Neural cell (in vitro differentiated cells): Measurements from ENCODE around the gene SHLD2. TPM values are rescaled to one million over a fixed set of nuclear protein-coding genes. Genes with fewer than 3 reads are reported as not detected.
"Not testable (repeated sequence)": the region's sequence is repeated elsewhere in the genome, so short reads cannot be mapped to it uniquely, and the experiment has no call there.

Experiments used
- H2AFZ ChIP-seq: fragments of 200-600, 300-800 bp; sonication (generic), shearing (Covaris generic); 2 replicates; pipeline ENCODE4 v1.6.0; 2014; ENCODE audit warnings: low read depth, mild to moderate bottlenecking, antibody characterized with exemption, low read length, moderate library complexity
- H3F3A ChIP-seq: fragments of 200-600 bp; shearing (Covaris generic); 2 replicates; pipeline ENCODE4 v1.6.1; 2016; ENCODE audit warnings: mild to moderate bottlenecking, moderate library complexity, mixed read lengths, antibody characterized with exemption, low read length; ENCODE audit not compliant: insufficient read depth, poor library complexity, severe bottlenecking
- H3K27ac ChIP-seq: fragments of 200-600, 300-800 bp; sonication (generic), shearing (Covaris generic); 2 replicates; pipeline ENCODE4 v1.5.1; 2014; ENCODE audit warnings: mild to moderate bottlenecking, low read length, moderate library complexity
- H3K27me3 ChIP-seq: fragments of 300-800, 200-600 bp; sonication (generic), shearing (Covaris generic); 2 replicates; pipeline ENCODE4 v1.6.0; 2014; ENCODE audit warnings: mild to moderate bottlenecking, low read depth, low read length, moderate library complexity; ENCODE audit not compliant: insufficient read depth
- H3K36me3 ChIP-seq: fragments of 300-800, 200-600 bp; sonication (generic), shearing (Covaris generic); 2 replicates; pipeline ENCODE4 v1.5.1; 2014; ENCODE audit warnings: mild to moderate bottlenecking, antibody characterized with exemption, low read length, moderate library complexity; ENCODE audit not compliant: insufficient read depth
- H3K4me2 ChIP-seq: fragments of 300-800, 200-600 bp; sonication (generic), shearing (Covaris generic); 2 replicates; pipeline ENCODE4 v1.6.0; 2014; ENCODE audit warnings: mild to moderate bottlenecking, low read length
- H3K4me3 ChIP-seq: fragments of 300-800, 200-600 bp; sonication (generic), shearing (Covaris generic); 2 replicates; pipeline ENCODE4 v1.5.1; 2014; ENCODE audit warnings: mild to moderate bottlenecking, low read length, moderate library complexity
- H3K79me2 ChIP-seq: fragments of 200-600 bp; shearing (Covaris generic); replicated peaks from 2 replicates; pipeline ENCODE4 v1.6.0; 2014; ENCODE audit warnings: mild to moderate bottlenecking, low read length, moderate library complexity; ENCODE audit not compliant: insufficient read depth
- H3K9ac ChIP-seq: fragments of 300-800, 200-600 bp; sonication (generic), shearing (Covaris generic); 2 replicates; pipeline ENCODE4 v1.6.1; 2016; ENCODE audit warnings: mild to moderate bottlenecking, low read length, mixed read lengths
- H3K9me2 ChIP-seq: fragments of 200-600 bp; shearing (Covaris generic); 2 replicates; pipeline ENCODE4 v1.6.1; 2016; ENCODE audit warnings: mild to moderate bottlenecking, low read length, mixed read lengths; ENCODE audit not compliant: insufficient read depth
- H3K9me3 ChIP-seq: fragments of 200-600, 300-800 bp; sonication (generic), shearing (Covaris generic); 2 replicates; pipeline ENCODE4 v1.6.1; 2016; ENCODE audit warnings: mild to moderate bottlenecking, mixed run types, low read length, moderate library complexity, mixed read lengths
- H4K20me1 ChIP-seq: fragments of 200-600 bp; shearing (Covaris generic); 2 replicates; pipeline ENCODE4 v1.6.1; 2016; ENCODE audit warnings: mild to moderate bottlenecking, mixed run types; ENCODE audit not compliant: insufficient read depth
- EP300 ChIP-seq: fragments of 450-650 bp; conservative IDR thresholded peaks from 2 replicates; pipeline ENCODE4 v1.6.1; 2014; ENCODE audit warnings: antibody characterized with exemption, mild to moderate bottlenecking, moderate library complexity; ENCODE audit not compliant: poor library complexity, severe bottlenecking
- EZH2 ChIP-seq: fragments of 200-600, 300-800 bp; shearing (Covaris generic), sonication (generic); IDR thresholded peaks from 2 replicates; pipeline ENCODE4 v1.6.1; 2014; ENCODE audit warnings: antibody characterized with exemption, low read length, borderline replicate concordance, mild to moderate bottlenecking; ENCODE audit not compliant: insufficient read depth, poor library complexity, severe bottlenecking
- MXI1 ChIP-seq: fragments of 450-650 bp; conservative IDR thresholded peaks from 2 replicates; pipeline ENCODE4 v1.6.1; 2014; ENCODE audit warnings: antibody characterized with exemption, mild to moderate bottlenecking; ENCODE audit not compliant: poor library complexity, severe bottlenecking
- POLR2AphosphoS5 ChIP-seq: IDR thresholded peaks from 2 replicates; pipeline ENCODE4 v1.6.1; 2012
- RAD21 ChIP-seq: fragments of 450-650 bp; conservative IDR thresholded peaks from 2 replicates; pipeline ENCODE4 v1.6.1; 2014; ENCODE audit warnings: antibody characterized with exemption, mild to moderate bottlenecking, moderate library complexity
- SMC3 ChIP-seq: fragments of 450-650 bp; conservative IDR thresholded peaks from 2 replicates; pipeline ENCODE4 v1.6.1; 2014; ENCODE audit warnings: antibody characterized with exemption, mild to moderate bottlenecking, moderate library complexity; ENCODE audit not compliant: poor library complexity
- TAF1 ChIP-seq: IDR thresholded peaks from 2 replicates; pipeline ENCODE4 v1.6.1; 2012; ENCODE audit warnings: low read depth
- polyA plus RNA-seq: library from polyadenylated mRNA; depleted of rRNA; stranded (reverse); fragments of >200 nt; gene quantifications from 2 replicates; pipeline ENCODE4 v1.2.3, GENCODE V29; 2014
- TF ChIP-seq, protein P1 (sequence below): fragments of 450-650 bp; IDR thresholded peaks from 2 replicates; pipeline ENCODE4 v1.5.1; 2014; ENCODE audit warnings: antibody characterized with exemption, mild to moderate bottlenecking, moderate library complexity; ENCODE audit not compliant: poor library complexity, severe bottlenecking
- TF ChIP-seq, protein P2 (sequence below): IDR thresholded peaks from 2 replicates; pipeline ENCODE4 v1.6.1; 2012; ENCODE audit warnings: borderline replicate concordance

The SHLD2 gene
- polyA plus RNA-seq, 1 donor from 2014 or later, result 15.8 TPM

GRCh38 chr10:87093632-87094372 is 1.2 kb upstream of the SHLD2 start:
- no peaks in the 10 kb centered on the region for H3K27me3 ChIP-seq
- no peaks in the 10 kb centered on the region for H3K9me2 ChIP-seq
- H3K79me2 ChIP-seq, result peaks cover 26% of the 10 kb centered on the region
- TF ChIP-seq RAD21 (no peak), EP300 (no peak), POLR2AphosphoS5 (peak; percentile 16)
- H3K4me2 ChIP-seq, result peak overlapping the region; percentile 91
- peaks cover 4% of the 10 kb centered on the region for H3K36me3 ChIP-seq
- H3K4me3 ChIP-seq, result peak overlapping the region; percentile 91
- peak overlapping the region; percentile 79 for H3K27ac ChIP-seq
- H2AFZ ChIP-seq, result no peak overlapping the region
- no peaks in the 10 kb centered on the region for H3F3A ChIP-seq
- H4K20me1 ChIP-seq, result no peaks in the 10 kb centered on the region
- no peaks in the 10 kb centered on the region for H3K9me3 ChIP-seq
- peak overlapping the region; percentile 88 for H3K9ac ChIP-seq

DNA sequence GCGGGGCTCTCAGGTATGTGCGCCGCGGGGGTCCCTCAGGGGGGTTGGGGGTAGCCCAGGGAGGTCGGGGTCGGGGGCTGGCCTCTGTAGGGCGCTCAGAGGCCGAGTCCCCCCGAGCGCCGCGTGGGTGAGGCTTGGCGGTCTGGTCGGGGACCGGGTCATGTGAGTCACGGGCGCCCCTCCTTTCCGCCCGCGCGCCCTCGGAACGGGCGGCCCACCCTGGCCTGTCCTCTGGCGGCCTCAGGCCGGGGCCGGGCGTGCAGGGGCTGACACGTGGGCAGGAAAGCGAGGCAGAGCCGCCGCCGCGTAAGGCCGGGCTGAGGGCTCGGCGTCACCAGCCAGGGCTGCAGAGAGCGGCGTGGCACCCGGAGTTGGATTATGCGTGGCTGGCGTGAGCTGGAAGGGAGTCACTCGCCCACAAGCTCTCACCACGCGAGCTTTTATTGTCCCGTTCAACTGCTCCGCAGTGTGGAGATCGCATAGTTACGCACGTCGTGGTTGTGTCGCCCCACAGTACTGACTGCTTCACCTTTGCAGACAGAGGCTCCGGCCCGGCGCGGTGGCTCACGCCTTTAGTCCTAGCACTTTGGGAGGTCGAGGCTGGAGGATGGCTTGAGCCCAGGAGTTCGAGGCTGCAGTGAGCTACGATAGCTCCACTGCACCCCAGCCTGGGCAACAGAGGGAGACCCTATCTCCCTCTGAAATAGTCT is 385 bp downstream of the SHLD2 start:
- no peaks in the 10 kb centered on the region for H3K27me3 ChIP-seq
- peak overlapping the region; percentile 91 for H3K4me3 ChIP-seq
- H3F3A ChIP-seq, result no peaks in the 10 kb centered on the region
- no peaks in the 10 kb centered on the region for H3K9me3 ChIP-seq
- peaks cover 26% of the 10 kb centered on the region for H3K79me2 ChIP-seq
- H3K36me3 ChIP-seq, result no peaks in the 10 kb centered on the region
- H3K9me2 ChIP-seq, result no peaks in the 10 kb centered on the region
- peak overlapping the region; percentile 71 for H3K27ac ChIP-seq
- H3K4me2 ChIP-seq, result peak overlapping the region; percentile 57
- H2AFZ ChIP-seq, result peak overlapping the region; percentile 81
- peak overlapping the region; percentile 77 for H3K9ac ChIP-seq
- TF ChIP-seq EP300 (peak; percentile 26), RAD21 (peak; percentile 21), MXI1 (peak; percentile 94), POLR2AphosphoS5 (peak; percentile 51)
- TF ChIP-seq, protein P1, sequence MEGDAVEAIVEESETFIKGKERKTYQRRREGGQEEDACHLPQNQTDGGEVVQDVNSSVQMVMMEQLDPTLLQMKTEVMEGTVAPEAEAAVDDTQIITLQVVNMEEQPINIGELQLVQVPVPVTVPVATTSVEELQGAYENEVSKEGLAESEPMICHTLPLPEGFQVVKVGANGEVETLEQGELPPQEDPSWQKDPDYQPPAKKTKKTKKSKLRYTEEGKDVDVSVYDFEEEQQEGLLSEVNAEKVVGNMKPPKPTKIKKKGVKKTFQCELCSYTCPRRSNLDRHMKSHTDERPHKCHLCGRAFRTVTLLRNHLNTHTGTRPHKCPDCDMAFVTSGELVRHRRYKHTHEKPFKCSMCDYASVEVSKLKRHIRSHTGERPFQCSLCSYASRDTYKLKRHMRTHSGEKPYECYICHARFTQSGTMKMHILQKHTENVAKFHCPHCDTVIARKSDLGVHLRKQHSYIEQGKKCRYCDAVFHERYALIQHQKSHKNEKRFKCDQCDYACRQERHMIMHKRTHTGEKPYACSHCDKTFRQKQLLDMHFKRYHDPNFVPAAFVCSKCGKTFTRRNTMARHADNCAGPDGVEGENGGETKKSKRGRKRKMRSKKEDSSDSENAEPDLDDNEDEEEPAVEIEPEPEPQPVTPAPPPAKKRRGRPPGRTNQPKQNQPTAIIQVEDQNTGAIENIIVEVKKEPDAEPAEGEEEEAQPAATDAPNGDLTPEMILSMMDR, result no peak
- no peaks in the 10 kb centered on the region for H4K20me1 ChIP-seq

GRCh38 chr10:87101996-87102395 is 7.0 kb downstream of the SHLD2 start:
- no peaks in the 10 kb centered on the region for H3K36me3 ChIP-seq
- no peak overlapping the region for H3K4me2 ChIP-seq
- no peaks in the 10 kb centered on the region for H3K9me2 ChIP-seq
- H2AFZ ChIP-seq, result no peak overlapping the region
- H4K20me1 ChIP-seq, result no peaks in the 10 kb centered on the region
- no peaks in the 10 kb centered on the region for H3K9me3 ChIP-seq
- H3K4me3 ChIP-seq, result no peak overlapping the region
- H3K27ac ChIP-seq, result no peak overlapping the region
- TF ChIP-seq MXI1, result no peak
- TF ChIP-seq RAD21, result no peak
- no peak for TF ChIP-seq EP300
- TF ChIP-seq POLR2AphosphoS5, result no peak
- TF ChIP-seq, protein P1, result no peak
- no peak for TF ChIP-seq EZH2
- TF ChIP-seq, protein P2, sequence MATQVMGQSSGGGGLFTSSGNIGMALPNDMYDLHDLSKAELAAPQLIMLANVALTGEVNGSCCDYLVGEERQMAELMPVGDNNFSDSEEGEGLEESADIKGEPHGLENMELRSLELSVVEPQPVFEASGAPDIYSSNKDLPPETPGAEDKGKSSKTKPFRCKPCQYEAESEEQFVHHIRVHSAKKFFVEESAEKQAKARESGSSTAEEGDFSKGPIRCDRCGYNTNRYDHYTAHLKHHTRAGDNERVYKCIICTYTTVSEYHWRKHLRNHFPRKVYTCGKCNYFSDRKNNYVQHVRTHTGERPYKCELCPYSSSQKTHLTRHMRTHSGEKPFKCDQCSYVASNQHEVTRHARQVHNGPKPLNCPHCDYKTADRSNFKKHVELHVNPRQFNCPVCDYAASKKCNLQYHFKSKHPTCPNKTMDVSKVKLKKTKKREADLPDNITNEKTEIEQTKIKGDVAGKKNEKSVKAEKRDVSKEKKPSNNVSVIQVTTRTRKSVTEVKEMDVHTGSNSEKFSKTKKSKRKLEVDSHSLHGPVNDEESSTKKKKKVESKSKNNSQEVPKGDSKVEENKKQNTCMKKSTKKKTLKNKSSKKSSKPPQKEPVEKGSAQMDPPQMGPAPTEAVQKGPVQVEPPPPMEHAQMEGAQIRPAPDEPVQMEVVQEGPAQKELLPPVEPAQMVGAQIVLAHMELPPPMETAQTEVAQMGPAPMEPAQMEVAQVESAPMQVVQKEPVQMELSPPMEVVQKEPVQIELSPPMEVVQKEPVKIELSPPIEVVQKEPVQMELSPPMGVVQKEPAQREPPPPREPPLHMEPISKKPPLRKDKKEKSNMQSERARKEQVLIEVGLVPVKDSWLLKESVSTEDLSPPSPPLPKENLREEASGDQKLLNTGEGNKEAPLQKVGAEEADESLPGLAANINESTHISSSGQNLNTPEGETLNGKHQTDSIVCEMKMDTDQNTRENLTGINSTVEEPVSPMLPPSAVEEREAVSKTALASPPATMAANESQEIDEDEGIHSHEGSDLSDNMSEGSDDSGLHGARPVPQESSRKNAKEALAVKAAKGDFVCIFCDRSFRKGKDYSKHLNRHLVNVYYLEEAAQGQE, result no peak
- no peak for TF ChIP-seq TAF1
- TF ChIP-seq SMC3, result no peak
- H3K9ac ChIP-seq, result no peak overlapping the region
- no peaks in the 10 kb centered on the region for H3K79me2 ChIP-seq
- H3F3A ChIP-seq, result no peaks in the 10 kb centered on the region
- no peaks in the 10 kb centered on the region for H3K27me3 ChIP-seq

DNA sequence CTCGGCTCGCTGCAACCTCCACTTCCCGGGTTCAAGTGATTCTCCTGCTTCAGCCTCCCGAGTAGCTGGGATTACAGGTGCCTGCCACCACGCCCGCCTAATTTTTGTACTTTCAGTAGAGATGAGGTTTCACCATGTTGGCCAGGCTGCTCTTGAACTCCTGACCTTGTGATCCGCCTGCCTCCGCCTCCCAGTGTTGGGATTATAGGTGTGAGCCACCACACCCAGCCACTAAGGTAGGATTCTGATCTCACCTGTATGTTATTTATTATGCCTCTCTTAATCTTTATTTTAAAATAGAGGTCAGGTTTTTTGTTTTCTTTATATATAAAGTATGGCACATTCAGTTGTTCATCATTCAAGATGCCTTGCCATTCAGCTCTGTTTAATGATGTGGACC is 9.7 kb downstream of the SHLD2 start:
- H4K20me1 ChIP-seq, H3K79me2 ChIP-seq, H3K27ac ChIP-seq, H3K9me3 ChIP-seq, H3K36me3 ChIP-seq, H2AFZ ChIP-seq, H3F3A ChIP-seq, H3K9ac ChIP-seq, H3K27me3 ChIP-seq, H3K4me3 ChIP-seq, H3K4me2 ChIP-seq, H3K9me2 ChIP-seq: not testable (repeated sequence)
